MCF 10A (cell line): Measurements from ENCODE around the gene SMTNL2. TPM values are rescaled to one million over a fixed set of nuclear protein-coding genes. Genes with fewer than 3 reads are reported as not detected.

ENCODE experiments used
- BruUV-seq: library from RNA; stranded (reverse); fragments of 400-500 nt; replicated peaks from 2 replicates; lab custom pipeline; 2021; lab: Mats Ljungman, UMichigan
- CTCF ChIA-PET: fragments of 300-600 bp; sonication (Branson Sonifier 250); formaldehyde crosslinking; extraction: SDS; loops from one replicate; lab custom pipeline; 2021; ENCODE audit warnings: antibody characterized with exemption, inconsistent platforms; lab: Yijun Ruan, JAX
- POLR2A ChIA-PET: fragments of 300-600, 350-650 bp; sonication (Branson Sonifier 250); formaldehyde crosslinking; extraction: SDS; loops from one replicate; lab custom pipeline; 2020; ENCODE audit warnings: antibody characterized with exemption, inconsistent platforms; lab: Yijun Ruan, JAX
- DNase-seq: peaks from one replicate; pipeline ENCODE4 v3.0.0-alpha.2; 2018; ENCODE audit not compliant: unreplicated experiment
- H3K27ac Mint-ChIP-seq: one replicate; pipeline ENCODE4 v1.8.0; 2022; ENCODE audit warnings: mild to moderate bottlenecking, low read depth, mixed read lengths; ENCODE audit not compliant: unreplicated experiment
- H3K27me3 Mint-ChIP-seq: one replicate; pipeline ENCODE4 v1.8.0; 2022; ENCODE audit warnings: mixed read lengths; ENCODE audit not compliant: insufficient read depth, unreplicated experiment
- H3K36me3 Mint-ChIP-seq: one replicate; pipeline ENCODE4 v1.8.0; 2022; ENCODE audit warnings: mild to moderate bottlenecking, moderate library complexity, mixed read lengths; ENCODE audit not compliant: insufficient read depth, unreplicated experiment
- H3K4me1 Mint-ChIP-seq: one replicate; pipeline ENCODE4 v1.8.0; 2022; ENCODE audit warnings: mixed read lengths; ENCODE audit not compliant: insufficient read depth, unreplicated experiment
- H3K4me3 Mint-ChIP-seq: one replicate; pipeline ENCODE4 v1.8.0; 2022; ENCODE audit warnings: mild to moderate bottlenecking, moderate library complexity, mixed read lengths; ENCODE audit not compliant: unreplicated experiment
- H3K9me3 Mint-ChIP-seq: one replicate; pipeline ENCODE4 v1.8.0; 2022; ENCODE audit warnings: mixed read lengths; ENCODE audit not compliant: unreplicated experiment
- CTCF ChIP-seq: fragments of 200-600 bp; IDR thresholded peaks from one replicate; pipeline ENCODE4 v1.8.0; 2022; ENCODE audit warnings: antibody characterized with exemption, mild to moderate bottlenecking; ENCODE audit not compliant: unreplicated experiment
- intact Hi-C: fragments of 100-400 bp; cut with micrococcal nuclease; formaldehyde crosslinking; loops from 2 replicates; pipeline ENCODE4 v1.14.1; 2022
- total RNA-seq: library from RNA; stranded (reverse); gene quantifications from 2 replicates; pipeline ENCODE4 v1.2.3, GENCODE V29; 2022

SMTNL2 gene
- total RNA-seq, 1 experiment from 2014 or later: not detected

DNA sequence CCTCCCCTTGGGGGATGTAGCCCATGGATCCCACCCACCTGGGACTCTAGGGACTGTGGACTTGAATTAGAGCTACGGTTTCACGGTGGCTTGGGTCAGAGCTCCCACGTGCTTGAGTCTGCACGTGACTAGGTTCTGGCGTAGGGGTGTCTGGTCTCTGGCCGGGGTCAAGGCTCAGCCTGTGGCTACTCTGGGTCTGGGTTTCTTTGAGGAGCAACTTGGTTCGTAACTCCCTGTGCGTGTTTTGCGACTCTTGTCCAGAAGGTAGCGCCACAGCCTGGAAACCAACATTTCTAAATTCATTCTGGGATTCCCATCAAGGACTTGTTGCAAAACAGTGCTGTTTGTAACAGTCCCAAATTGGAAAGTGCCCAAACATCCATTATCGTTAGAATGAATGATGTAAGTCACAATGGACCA is 23.5 kb upstream of the SMTNL2 start:
- no peak for TF ChIP-seq CTCF
- no peak overlapping the region for H3K27ac Mint-ChIP-seq
- CTCF ChIA-PET: interaction anchor here (0.6 to 5.0 kb wide), 3 partner anchors 65 to 689 kb away, joined by 3 to 32 read pairs (median 5); no protein-coding TSS in a partner anchor
- DNase-seq: no peak
- intact Hi-C loops: loop anchor here (10.0 kb wide), 1 partner anchor 504 kb away; no protein-coding TSS in a partner anchor
- no peaks in the 10 kb centered on the region for H3K9me3 Mint-ChIP-seq
- H3K27me3 Mint-ChIP-seq: no peaks in the 10 kb centered on the region
- no peak overlapping the region for H3K4me3 Mint-ChIP-seq
- H3K4me1 Mint-ChIP-seq: peaks cover 17% of the 10 kb centered on the region
- BruUV-seq: no TSS peak
- H3K36me3 Mint-ChIP-seq: no peaks in the 10 kb centered on the region
- POLR2A ChIA-PET: no interaction called here

DNA sequence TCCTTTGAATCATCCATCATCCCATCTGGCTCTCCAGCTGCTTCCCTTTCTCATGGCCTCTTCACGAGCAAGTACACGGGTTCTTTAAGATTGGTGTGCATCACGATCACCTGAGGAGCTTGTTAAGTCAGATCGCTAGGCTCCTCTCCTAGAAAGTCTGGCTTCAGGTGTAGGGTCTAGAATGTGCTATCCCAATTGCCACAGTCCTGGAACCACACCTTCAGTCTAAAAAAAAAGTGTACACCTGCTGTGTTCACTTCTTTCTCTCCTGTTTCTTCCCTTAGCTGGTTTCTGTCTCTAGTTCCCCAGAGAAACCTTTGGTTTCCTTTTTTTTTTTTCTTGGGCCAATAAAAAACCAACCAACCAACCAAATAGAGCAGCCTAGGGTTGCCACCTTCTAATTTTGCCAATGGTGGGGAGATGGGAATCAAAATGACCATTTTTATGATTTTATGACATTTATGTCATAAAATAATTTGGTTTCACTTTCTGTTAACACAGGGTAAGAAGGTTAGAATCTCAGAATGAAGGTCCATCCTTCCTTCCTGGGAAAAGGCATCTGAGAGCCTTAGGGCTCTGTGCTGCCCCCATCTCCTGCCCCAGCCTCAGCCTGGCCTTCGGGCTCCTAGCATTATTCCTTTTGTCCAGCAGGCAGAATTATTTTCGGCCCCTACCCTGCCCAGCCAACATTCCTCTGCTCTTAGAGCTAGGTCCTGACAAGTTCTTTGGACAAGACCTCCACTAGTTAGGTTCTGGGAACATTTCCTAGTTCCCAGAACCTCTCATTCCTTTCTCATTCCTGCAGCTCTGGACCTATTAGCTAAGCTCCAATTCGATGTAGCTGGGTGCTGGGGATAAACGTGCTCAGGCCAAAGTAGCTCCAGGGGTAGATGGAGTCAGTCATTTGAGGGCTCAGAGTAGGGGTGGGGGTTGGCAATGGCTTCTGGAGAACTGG is 22.0 kb upstream of the SMTNL2 start:
- Mint-ChIP-seq H3K4me1 (peaks cover 14% of the 10 kb centered on the region), H3K27me3 (no peaks in the 10 kb centered on the region), H3K9me3 (no peaks in the 10 kb centered on the region), H3K27ac (no peak overlapping the region), H3K36me3 (no peaks in the 10 kb centered on the region), H3K4me3 (no peak overlapping the region)
- no TSS peak for BruUV-seq
- no peak for DNase-seq
- no peak for TF ChIP-seq CTCF
- ChIA-PET POLR2A (interaction anchor here (0.6 to 1.1 kb wide), 3 partner anchors 8 to 397 kb away, joined by 3 to 4 read pairs (median 4); no protein-coding TSS in a partner anchor), CTCF (interaction anchor here (0.5 to 5.0 kb wide), 6 partner anchors 50 to 1825 kb away, joined by 3 to 32 read pairs (median 3); no protein-coding TSS in a partner anchor)
- intact Hi-C loops: loop anchor here (10.0 kb wide), 1 partner anchor 503 kb away; no protein-coding TSS in a partner anchor

DNA sequence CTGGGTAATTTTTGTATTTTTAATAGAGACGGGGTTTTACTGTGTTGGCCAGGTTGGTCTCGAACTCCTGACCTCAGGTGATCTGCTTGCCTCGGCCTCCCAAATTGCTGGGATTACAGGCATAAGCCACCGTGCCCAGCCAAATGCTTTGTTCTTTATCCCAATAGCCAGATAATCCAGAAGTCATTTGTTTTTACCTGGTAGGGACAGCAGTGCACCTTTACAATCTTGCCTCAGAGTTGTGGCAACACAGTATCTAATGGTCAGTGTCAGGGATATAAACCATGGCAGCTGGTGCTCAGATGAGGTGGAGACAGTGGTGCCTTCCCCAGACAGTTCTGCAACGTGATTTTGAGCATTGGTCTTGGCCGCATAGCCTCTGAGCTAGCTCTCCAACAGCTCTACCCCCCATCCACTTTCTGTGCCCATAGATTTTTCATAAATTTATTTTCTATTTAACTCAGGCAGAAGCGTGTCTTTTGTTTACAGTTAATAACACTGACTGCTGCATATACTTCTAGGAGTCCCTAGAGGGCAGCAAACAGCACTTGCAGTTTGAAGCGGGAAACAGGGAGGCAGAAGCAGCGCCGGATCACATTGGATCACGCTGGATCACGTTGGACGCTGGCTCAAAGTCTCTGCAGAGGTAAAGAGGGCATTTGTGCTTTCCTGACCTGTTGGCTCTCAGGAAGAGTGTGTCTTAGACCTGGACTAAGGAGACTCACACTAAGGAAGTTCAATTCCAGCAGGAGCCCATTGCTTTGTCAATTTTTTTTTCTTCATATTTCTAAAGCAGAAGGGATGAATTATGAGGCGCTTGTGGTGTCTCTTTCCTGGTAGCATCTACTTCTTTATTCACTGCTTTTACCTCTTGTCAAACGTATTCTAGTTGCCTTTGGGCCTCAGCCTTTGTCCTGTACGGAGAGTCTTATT is 18.9 kb upstream of the SMTNL2 start:
- peak overlapping the region; percentile 44 for H3K27ac Mint-ChIP-seq
- H3K9me3 Mint-ChIP-seq: no peaks in the 10 kb centered on the region
- DNase-seq: peak; percentile 84
- no peaks in the 10 kb centered on the region for H3K36me3 Mint-ChIP-seq
- H3K4me3 Mint-ChIP-seq: no peak overlapping the region
- no peaks in the 10 kb centered on the region for H3K27me3 Mint-ChIP-seq
- no TSS peak for BruUV-seq
- peaks cover 14% of the 10 kb centered on the region for H3K4me1 Mint-ChIP-seq
- intact Hi-C loops: loop anchor here (1.0 to 10.0 kb wide), 4 partner anchors 61 to 499 kb away; partner anchors contain the start of gene CHRNE
- TF ChIP-seq CTCF: peak; percentile 79
- ChIA-PET POLR2A (interaction anchor here (0.5 to 2.8 kb wide), 3 partner anchors 10 to 881 kb away, joined by 3 to 11 read pairs (median 4); partner anchors contain the start of gene MYBBP1A), CTCF (interaction anchor here (0.6 to 6.8 kb wide), 32 partner anchors 8 to 1837 kb away, joined by 3 to 191 read pairs (median 4); partner anchors contain the start of gene MYBBP1A)
